NCI-H345 (cell line): ENCODE measurements around the gene TCF20.
A peak's percentile ranks its signal among the peaks of the same experiment; 100 is the strongest.

Experiments used
- DNase-seq: peaks from one replicate; lab custom pipeline; 2025; lab: John Stamatoyannopoulos, UW

The TCF20 gene

DNA sequence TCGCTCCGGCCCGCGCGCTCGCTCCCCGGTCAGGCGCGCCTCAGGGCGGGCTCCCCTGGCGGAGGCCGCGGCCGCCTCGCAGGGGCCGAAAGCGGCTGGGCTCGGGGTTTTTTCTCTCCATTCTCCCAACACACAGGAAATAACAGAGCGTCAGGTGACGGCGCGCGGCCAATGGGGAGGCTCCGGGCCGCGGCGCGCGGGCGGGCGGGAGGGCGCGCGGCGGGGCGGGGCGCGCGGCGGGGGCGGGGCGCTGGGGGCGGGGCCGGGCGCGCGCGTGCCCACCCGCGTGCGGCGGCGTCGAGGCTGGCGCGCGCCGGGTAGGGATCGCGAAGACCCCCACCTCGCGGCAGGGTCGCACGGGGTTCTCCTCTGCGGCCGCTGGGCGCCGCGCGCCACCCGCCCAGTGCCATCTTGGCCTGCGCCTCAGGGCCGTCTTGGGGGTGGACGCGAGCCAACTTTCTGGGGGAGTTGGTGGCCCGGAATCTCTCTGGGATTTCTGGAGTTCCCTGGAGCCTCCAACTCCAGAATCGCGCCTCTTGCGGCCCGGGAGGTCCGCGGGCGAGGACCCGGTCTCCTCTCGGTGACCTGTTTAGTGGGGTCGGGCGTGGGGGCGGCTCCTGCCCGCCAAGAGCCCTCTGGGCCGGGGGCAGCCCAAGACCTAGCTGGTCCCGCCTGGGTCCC, at the start of gene TCF20:
TSS of gene TCF20 (minus strand) at position 144 of the 681 bp plus-strand sequence. CDS start 55,348 bp downstream, outside the sequence.
- DNase-seq = peak; percentile 63

DNA sequence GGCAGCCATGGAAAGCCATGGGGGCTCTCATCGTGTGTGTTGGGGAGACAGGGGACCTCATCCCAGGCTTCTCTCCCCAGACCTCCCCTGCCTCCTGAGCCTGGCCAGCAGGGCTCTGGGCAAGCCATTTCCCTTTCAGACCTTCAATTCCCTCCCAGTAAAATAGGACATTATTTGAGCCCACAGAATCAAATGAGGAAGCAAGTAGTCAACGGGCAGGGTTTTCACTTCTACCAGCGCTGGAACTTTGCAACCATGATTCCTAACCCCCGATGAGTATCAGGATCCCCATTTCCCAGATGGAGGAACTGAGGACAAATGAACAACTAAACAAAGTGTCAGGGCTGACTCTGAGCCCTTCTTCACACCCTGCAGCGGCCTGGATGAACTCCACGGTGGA, 48.9 kb upstream of the TCF20 start:
- no peak for DNase-seq

DNA sequence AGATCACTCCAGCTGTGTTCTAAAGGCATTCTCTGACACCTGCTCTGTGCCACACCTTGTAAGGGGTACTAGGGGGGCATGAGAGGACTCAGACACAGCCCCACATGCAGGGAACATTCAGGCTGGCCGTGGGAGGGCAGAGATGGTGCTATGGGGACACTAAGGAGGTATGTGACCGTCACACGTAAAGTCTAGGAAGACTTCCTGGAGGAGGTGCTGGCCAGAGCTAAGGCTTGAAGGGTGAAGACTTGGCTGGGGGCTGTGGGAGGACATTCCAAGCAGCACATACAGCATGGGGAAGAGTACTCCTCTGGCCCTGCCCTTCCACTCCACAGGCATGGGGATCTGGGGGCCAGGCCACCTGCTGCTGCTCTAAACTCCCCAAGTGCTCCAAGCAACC, 48.5 kb upstream of the TCF20 start:
- DNase-seq = no peak

DNA sequence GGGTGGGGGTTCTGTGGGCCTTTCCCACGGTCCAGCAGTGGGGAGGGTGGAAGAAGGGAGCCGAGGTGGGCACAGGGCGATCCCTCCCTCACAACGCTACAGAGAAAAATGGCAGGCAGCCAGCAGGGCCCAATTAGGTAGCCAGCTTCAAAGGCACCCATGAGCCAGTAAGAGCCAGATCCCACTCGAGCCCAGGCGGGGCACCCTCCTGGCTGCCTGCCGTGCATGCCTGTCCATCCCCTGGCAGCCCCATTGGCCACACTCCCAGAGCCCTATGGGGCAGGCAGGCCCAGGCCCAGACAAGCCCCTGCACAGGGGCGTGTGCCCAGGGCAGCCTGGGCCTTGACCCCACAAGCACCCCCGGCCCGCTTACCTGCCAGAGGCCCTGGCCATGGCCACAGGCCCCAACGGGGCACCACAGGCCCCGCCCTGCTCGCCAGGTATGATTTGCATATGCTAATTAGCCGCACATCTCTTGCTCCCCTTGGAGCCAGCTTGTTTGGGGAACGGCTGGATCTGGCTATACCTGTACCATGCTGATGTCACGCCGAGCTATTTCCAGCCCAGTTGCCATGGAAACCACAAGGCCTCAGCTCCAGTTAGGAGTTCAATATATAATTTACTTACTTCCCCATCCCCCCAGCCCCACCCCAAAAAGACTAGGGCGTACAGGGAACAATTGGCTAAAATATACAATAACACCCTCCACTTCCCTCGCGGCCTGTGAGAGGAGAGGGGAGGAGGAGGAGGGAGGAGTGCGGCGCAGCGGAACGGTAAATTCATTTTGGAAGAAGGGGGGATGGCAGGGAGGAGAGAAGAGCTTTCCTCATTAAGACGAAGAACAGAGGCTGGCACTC, 47.5 kb upstream of the TCF20 start:
- peak; percentile 77 for DNase-seq

DNA sequence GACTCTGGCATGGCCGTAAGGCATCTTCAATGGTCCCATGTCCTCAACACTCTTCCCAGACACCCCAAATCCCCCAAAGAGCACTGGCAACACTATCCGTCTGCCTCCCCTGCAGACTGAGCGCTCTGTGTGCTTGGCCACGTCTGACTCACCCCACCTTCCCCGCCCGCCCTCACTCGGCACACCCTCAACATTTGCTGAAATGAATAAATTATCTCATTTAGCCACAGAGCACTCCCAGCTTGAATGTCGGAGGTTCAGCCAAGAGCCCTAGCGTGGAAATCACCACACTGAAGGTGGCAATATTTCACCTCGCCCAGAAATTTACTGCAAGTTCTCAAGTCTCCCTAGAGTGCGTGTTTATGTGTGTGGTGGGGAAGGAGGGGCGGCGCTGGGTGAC, 46.6 kb upstream of the TCF20 start:
- peak; percentile 26 for DNase-seq

DNA sequence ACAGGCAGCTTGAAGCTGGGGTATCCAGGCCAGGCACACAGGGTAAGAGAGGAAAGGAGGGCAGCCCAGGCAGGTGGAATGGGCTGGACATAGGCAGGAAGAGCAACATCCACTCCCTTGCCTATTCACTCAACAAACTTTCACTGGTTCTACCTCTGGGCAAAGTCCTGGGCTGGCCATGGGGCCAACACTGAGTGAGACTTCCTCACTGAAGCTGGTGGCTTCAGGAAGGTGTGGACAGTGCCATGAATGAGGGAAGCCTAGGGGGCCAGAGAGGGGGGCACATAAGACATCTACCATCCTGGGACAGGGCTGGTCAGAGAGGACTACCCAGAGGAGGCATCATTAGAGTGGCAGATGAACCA, 44.9 kb upstream of the TCF20 start:
- no peak for DNase-seq

DNA sequence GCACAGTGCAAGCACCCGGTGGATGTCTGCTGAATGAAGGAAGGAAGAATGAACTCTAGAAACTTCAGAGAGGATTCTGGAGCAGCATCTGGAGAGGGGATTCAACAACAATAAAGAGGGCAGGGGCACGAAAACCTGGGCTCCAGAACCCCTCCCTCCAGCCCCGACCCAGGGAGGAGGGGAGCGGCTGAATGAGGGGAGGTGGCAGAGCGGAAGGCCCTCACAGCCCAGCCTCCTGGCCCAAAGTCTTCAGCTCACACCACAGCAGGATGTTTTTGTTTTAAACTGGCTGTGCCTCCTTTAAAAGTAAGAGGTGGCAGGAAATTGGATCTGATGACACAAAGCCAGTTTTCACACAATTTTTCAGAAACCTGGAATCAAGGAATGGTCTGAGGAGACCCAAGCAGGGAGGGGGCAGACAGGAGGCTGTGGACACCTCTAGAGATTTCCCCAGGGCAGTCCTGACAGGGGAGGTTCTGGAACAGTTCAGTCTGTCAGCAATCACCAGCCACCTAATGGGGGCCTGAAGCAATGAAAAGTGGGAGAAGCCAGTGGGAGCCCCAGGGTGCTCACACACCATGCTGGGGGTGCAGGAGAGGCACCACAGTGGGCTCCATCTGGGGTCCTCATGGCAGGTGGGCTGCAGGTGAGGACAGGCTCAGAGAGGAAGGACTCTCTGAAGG, 44.4 kb upstream of the TCF20 start:
- no peak for DNase-seq

DNA sequence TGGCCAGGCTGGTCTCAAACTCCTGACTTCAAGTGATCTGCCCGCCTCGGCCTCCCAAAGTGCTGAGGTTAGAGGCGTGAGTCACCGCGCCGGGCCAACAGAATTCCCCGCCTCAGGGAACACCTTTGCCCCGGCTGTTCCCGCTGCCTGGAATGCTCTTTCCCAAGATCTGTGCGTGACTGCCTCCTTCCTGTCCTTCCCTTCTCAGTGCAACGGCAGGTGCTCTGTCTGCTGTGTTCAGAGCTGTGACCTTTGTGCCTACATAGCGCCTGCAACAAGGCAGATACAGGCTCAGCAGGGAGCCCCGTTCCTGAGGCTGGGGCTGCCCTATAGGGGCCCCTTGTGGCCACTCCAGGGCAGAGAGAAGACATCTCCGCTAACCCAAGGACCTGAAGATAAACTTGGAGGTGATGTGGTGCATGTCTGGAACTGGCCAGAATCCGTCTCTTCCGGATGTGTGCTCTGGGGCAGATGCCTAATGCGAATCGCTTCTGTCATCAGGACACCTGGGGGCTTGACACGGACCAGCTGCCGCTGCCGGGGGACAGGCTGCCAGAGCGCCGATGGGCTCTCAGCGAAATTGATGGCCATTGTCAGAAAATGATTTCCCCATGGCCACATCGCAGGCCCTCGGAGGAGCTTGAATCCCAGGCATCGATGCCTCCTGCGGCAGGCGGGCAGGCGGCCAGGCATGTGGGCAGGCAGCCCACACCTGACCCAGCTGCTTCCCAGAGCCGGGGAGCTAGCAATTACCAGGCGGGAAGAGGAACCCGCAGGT, 43.5 kb upstream of the TCF20 start:
- DNase-seq = peak; percentile 81

DNA sequence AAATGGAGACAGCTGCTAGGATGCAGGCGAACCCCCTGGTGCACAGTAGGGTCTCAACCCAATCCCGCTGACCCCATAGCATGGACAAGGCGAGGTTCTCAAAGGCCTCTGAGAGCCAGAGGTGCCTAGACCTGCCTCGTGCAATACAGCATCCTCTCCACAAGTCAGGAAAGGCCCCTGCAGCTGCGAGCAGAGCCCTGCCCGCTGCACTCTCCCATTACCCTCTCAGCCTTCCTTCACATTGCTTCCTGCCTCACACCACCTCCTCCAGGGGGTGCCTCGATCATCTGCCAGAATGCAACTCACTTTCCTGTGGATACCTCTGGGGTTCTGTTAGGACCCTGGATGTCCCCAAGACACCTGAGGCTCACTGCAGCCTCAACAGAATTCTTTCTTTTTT, 42.8 kb upstream of the TCF20 start:
- no peak for DNase-seq

DNA sequence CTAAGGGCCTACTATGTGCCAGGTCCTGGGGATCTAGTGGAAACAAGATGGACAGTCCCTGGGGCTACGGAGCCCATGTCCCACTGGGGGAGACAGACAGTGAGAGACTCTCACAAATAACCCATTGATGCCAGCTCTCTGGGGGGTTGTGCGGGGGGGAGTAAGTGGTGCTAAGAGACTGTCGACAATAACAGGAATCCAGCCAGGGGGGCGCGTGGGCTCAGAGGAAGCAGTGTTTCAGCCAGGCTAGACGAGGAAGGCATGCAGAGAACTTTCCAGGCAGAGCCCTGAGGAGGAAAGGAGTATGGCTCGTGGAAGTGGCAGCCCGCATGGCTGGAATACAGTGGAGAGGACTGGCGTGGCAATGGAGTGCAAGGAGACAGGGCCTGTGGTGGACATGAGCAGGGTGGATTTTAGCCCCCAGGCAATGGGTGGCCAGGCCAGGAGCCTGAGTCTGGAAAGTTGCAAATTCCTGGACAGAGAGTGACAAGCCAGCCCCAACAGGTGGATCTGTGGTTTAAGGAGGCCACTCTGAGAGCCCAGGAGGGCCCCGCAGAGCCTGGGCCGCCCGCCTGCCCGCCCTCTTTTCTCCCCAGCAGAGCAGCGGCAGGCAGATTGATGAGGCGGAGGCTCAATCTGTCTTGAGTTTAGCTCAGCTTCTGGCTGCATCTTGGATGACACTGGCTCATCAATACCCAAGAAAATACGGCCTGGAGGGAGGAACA, 40.0 kb upstream of the TCF20 start:
- DNase-seq = no peak

DNA sequence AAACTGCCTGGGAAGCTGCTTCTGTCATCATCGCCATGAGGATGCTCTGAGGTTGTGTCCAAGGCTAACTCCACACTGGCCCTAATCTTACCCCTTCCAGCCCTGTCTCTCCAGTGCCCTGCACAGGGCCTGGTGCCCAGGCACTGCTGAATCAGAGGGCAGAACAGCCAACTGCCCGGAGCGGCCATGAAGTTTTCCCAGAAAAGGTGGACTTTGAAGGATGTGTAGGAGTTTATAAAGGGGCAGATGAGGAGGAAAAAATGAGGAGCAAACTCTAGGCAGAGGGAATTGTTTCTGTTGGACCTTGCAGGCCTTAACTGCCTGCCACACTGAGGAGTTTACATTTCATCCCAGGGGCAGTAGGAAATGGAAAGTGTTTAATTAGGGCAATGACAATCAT, 39.4 kb upstream of the TCF20 start:
- no peak for DNase-seq

DNA sequence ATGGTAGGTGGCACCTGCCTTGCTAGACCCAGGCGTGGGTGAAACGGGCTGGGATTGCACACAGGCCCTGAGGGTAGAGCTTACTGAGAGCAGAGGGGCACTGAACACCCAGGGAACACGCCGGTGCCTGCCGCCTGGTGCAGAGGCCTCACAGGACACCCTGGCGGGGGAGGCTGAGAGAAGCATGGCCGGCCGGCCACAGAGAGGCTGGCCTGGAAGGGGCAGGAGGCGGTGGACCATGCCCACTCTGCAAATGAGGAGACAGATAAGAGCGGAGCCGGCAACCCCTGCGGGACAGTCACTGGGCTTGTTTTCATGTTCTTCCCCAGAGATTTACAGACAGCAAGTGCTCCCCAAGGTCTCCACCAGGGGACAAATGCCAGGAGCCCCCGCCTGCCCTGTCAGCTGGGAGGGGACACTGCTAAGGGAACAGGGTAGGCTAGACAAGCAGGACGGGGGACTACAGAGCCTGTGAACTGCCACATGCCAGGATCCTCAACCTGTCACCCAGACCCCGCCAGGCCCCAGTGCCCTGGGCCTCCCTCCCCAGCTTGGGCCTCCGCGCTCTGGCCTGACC, 38.5 kb upstream of the TCF20 start:
- DNase-seq = no peak

DNA sequence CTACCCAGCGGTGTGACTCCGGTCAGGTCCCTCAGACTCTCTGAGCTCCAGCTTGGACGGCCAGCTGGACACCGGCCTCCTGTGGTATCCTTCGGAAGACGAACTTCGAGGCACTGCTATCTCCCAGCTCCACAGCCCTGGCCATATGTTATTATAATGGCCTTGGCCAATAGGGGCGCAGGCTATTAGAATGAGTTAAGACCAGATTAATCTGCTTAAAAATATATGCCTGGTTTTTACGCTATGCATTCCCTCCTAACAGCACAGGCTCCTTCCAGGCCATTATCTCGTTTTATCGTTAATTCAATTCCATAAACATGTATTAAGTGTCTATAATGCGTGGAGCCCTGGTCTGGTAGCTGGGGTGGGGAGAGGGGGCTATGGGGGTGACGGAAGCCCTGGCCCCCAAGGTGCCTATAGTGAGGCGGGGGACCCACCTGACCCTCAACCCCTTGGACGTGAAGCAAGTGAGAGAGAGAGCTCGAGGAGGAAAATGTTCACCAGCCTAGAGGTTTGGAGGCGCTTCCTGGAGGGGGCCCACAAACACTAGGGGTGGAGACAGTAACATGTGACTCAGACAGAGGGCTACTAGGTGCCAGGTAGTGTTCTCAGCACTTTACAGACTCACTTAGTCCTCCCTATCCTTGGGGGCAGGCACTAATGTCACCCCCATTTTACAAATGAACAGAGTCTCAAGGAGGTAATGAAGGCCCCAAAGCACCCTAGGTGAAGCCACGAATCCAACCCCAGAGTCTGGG, 37.5 kb upstream of the TCF20 start:
- DNase-seq = no peak

DNA sequence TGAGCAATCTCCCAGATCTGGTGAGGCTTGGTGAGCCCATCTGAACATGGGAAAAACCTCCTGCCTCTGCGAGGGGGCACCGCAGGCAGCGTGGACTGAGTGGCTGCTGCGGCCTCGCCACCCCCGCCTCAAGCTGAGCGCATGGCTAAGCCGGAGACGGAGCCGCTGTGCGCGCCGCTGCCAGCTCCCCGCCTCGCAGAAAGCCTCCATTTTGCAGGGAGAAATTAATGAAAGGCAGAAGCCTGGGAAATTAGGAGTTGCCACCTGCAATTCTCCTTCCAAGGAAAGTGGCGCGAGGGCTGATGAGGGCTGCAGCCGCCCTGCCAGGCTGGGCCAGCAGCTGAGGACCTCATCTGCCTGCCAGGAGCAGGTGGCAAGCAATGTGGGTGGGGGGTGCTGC, 35.6 kb upstream of the TCF20 start:
- DNase-seq = no peak

DNA sequence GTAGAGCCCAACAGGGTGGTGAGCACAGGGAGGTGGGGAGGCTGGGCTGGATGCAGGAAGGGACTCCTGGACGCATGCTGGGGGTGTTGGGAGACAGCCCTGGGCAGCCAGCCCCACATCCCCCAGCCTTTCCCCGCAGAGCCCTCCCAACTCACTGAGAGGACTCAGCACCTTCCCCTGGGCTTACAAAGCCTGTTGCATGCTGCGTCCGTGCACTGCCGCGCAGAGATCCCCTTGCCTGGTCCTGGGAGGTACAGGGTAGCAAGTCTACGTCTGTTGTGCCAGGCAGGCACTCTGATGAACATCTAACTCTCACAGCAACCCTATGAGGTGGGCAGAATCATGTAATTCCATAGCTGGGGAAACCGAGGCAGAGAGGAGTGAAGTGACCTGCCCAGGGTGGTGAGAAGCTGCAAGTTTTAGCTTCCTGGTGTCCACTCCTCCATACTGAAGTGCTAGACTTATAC, 33.9 kb upstream of the TCF20 start:
- no peak for DNase-seq

DNA sequence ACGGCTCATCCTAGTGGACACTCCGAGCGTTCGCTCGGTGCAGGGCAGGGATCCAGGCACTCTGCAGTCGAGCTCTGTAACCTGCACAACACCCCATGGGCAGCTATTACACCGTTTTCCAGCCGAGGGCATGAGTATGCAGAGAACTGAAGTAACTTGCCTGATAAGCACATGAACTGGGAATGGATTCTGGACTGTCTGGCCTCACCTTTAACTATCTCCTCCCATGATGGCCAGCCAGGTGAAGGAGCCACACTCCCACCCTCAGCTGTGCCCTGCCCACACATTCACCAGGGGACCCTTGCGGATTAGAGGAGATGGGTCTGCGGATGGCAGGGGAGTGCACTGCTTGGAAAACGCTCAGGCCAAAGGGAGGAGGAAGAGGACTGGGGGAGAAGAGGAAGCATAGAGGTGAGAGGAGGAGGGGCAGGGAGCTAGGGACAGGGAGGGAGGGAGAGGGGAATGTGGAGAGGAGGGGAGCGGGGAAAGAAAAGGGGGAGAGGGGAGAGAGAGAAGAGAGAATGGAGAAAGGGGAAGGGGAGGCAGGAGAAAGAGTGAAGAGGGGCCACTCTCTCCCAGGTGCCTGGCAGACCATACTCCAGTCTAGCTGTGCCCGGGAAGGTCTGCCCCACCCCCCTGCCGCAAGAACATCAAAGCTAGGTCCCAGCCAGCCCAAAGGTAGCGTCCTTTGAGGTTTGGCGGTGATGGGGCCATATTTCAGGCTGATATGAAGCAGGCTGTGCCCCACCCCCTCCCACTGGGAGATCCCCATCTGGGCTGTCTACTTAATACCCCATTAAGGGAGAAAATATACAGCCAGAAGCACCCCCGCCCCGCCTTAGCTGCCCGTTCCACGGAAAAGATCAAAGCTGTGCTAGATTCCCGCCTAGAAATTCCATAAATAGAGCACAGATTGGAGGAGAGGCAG, 33.2 kb upstream of the TCF20 start:
- DNase-seq = no peak

DNA sequence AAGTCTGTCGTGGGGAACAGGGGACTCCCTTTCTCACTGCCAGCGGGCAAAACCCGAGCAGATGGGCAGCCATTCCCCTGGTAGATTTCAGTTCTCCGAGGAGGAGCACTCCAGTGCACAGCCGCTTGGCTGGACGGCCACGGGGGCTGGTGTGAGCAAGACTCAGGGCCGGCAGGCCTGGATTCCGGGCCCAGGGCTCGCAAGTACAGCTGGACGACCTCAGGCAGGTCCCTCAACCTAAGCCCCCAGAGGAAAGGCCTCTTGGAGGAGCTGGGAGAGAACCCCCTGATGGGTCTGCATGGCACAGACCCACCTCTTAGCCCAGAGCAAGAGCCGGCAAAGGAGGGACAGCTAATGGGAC, 31.3 kb upstream of the TCF20 start:
- DNase-seq = no peak

DNA sequence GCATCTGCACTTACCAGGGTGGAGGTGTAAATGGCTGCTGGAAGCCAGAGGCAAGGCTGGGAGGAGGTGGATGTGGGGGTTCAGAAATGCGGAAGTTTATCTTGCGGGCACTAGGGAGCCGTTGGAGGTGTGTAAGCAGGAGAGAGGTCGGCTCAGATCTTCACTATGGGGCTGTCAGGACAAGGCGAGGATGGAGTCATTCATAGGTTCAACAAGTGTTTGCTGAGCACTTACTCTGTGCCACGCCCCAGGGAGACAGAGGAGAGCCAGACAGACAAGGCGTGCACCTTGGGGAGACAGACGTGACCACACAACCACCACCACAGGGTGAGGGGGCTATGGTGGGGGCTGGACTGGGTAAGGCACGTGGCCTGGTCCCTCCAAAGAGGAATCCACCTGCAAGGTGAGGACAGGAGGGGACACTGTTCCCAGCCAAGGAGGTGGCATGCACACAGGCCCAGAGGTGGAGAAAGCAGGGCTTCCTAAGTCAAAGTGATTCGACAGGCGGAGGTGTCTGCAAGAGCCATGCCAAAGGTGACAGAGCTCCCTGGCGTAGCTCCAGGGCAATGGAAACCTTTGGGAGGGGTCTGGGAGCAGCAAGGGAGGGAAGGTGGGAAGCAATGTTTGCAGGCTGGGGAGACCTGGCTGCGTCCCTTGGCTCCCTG, 30.8 kb upstream of the TCF20 start:
- no peak for DNase-seq
